Spinal cord (tissue), 10 donors: ENCODE measurements around the gene TSTD2. TPM values are rescaled to one million over a fixed set of nuclear protein-coding genes. Genes with fewer than 3 reads are reported as not detected.
A peak's percentile ranks its signal among the peaks of the same experiment; 100 is the strongest.

Experiments used
- DNase-seq, 6 donors: peaks; one replicate each; pipeline versions ENCODE4 v3.0.0 to v3.0.0-alpha.2; 2013 to 2015; ENCODE audit warnings: low spot score in 6 of 6, low read depth in 4 of 6
- H3K27ac ChIP-seq: one replicate; pipeline ENCODE4 v1.5.1; 2013; ENCODE audit warnings: low read depth, low read length, control low read depth
- H3K27me3 ChIP-seq: one replicate; pipeline ENCODE4 v1.6.1; 2013; ENCODE audit warnings: low read length; ENCODE audit not compliant: control insufficient read depth, insufficient read depth
- H3K36me3 ChIP-seq: one replicate; pipeline ENCODE4 v1.6.1; 2013; ENCODE audit warnings: low read length; ENCODE audit not compliant: control insufficient read depth, insufficient read depth
- H3K4me1 ChIP-seq: one replicate; pipeline ENCODE4 v1.6.1; 2013; ENCODE audit warnings: low read length; ENCODE audit not compliant: control insufficient read depth, insufficient read depth
- H3K4me3 ChIP-seq: one replicate; pipeline ENCODE4 v1.5.1; 2013; ENCODE audit warnings: low read depth, low read length, control low read depth
- H3K9me3 ChIP-seq: one replicate; pipeline ENCODE4 v1.6.1; 2013; ENCODE audit warnings: low read length; ENCODE audit not compliant: control insufficient read depth, insufficient read depth
- WGBS: methylation state at CpG from one replicate; pipeline ENCODE4 v1.1.5; 2013; ENCODE audit warnings: missing lambda C conversion rate; ENCODE audit not compliant: insufficient coverage; 5-methylcytosine and 5-hydroxymethylcytosine counted together
- polyA plus RNA-seq, 2 donors: library from polyadenylated mRNA; unstranded; fragments of 120-200 nt; gene quantifications; one replicate each; pipeline ENCODE4 v1.2.1, GENCODE V29; 2013; ENCODE audit not compliant: insufficient read length in 2 of 2
- total RNA-seq, 2 donors: library from RNA; depleted of rRNA in 1 of 2; stranded (reverse); fragments of 120-200 nt in 1 of 2; fragments of >200 nt in 1 of 2; gene quantifications; one replicate each; pipeline versions ENCODE4 v1.2.3 to v1.2.4, GENCODE V29; 2013 to 2014
- donor health status: healthy.

The TSTD2 gene
- total and polyA plus RNA-seq, 4 donors, result 24.5 to 32.3 (median 29.7) TPM

DNA sequence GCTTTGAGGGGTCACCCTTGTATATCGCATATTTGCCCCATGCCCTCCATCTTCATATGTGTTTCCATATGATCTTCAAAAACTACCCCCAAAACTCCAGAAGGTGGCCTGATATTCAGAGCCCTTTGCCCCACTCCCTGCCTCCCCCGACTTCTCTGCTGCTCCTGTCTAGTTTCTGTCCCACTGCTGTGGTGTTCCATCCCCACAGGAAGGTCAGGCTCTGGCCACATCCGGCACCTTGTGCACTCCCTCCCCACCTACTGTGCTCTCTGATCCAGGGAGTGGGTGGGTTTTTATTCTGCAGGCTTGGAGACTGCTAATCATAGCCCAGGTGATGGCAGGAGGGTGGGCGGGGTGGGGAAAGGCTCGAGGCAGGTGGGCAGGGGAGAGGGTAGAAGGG, 79.3 kb downstream of the TSTD2 start:
- H3K9me3 ChIP-seq, result no peaks in the 10 kb centered on the region
- peaks cover 8% of the 10 kb centered on the region for H3K4me1 ChIP-seq
- no peak for DNase-seq
- H3K27me3 ChIP-seq, result no peaks in the 10 kb centered on the region
- H3K27ac ChIP-seq, result no peak overlapping the region
- peaks cover 3% of the 10 kb centered on the region for H3K36me3 ChIP-seq
- WGBS, result 79% methylated on average over 3 of the region's 5 CpGs
- no peak overlapping the region for H3K4me3 ChIP-seq

DNA sequence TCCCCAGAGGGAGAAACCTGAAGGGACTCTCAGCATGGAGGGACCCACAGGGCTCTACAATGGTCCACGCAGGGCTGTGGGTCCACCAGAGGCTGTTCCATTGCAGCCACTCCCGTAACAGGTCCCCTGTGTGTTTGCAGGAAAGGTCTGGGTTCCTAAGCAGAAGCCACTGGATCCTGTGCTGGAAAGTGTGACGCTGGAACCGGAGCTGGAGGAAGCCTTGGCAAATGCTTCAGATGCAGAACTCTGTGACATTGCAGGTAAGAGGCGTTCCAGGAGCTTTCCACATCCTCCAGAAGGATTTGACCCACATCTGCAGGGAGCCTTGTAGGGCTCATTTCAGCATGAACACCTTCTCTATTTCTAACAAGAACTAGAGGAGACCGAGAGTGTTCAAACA, 80.0 kb downstream of the TSTD2 start:
- WGBS, result 97% methylated on average over 6 of the region's 6 CpGs
- Histone ChIP-seq H3K9me3 (no peaks in the 10 kb centered on the region), H3K27ac (no peak overlapping the region), H3K4me1 (peaks cover 8% of the 10 kb centered on the region), H3K4me3 (no peak overlapping the region), H3K36me3 (peaks cover 3% of the 10 kb centered on the region), H3K27me3 (no peaks in the 10 kb centered on the region)
- DNase-seq, result no peak

DNA sequence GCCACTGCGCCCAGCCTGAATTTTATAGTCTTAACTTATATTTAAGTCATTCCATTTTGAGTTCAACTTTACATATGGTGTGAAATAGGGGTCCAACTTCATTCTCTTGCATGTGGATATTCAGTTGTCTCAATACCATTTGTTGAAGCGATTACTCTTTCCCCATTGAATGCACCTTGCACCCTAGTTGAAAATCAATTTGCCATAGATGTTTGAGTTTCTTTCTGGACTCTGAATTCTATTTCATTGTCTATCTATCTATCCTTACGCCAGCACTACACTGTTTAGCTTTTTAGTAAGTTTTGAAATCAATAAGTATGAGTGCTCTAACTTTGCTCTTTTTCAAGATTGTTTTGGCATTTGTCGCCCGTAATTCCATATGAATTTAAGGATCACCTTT, 81.9 kb downstream of the TSTD2 start:
- 80% methylated on average over 2 of the region's 5 CpGs for WGBS
- H3K27ac ChIP-seq, result no peak overlapping the region
- peaks cover 3% of the 10 kb centered on the region for H3K36me3 ChIP-seq
- H3K27me3 ChIP-seq, result no peaks in the 10 kb centered on the region
- no peak overlapping the region for H3K4me3 ChIP-seq
- H3K4me1 ChIP-seq, result no peaks in the 10 kb centered on the region
- no peaks in the 10 kb centered on the region for H3K9me3 ChIP-seq
- no peak for DNase-seq

DNA sequence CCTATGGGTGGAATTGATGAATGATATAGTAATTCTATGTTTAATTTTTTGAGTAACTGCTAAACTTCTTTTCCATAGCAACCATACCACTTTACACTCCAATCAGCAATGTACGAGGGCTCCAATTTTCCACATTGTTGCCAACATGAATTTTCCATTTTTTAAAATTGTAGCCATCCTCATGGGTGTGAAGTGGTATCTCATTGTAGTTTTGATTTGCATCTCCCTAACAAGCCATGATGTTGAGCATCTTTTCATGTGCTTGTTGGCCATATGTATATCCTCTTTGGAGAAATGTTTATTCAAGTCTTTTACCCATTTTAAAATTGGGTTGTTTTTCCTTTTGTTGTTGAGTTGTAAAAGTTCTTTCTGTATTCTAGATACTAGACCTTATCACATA, 82.8 kb downstream of the TSTD2 start:
- H3K36me3 ChIP-seq, result peaks cover 6% of the 10 kb centered on the region
- no CpG with 5 or more reads among the region's 1 CpG for WGBS
- H3K9me3 ChIP-seq, result no peaks in the 10 kb centered on the region
- no peak overlapping the region for H3K4me3 ChIP-seq
- no peak overlapping the region for H3K27ac ChIP-seq
- H3K27me3 ChIP-seq, result no peaks in the 10 kb centered on the region
- no peaks in the 10 kb centered on the region for H3K4me1 ChIP-seq
- peak in 1 of 6 donors; percentile 60 for DNase-seq

Other genes with a start within 250 kb of the TSTD2 start
- 10 to 100 TPM; 12.1 to 20.6 TPM for gene TDRD7, start 221.3 kb downstream of the TSTD2 start, total RNA-seq
- 10 to 100 TPM; 13.0 to 17.2 TPM for gene TDRD7, start 221.3 kb downstream of the TSTD2 start, polyA plus RNA-seq
- 10 to 100 TPM; 27.3 to 34.0 TPM for gene TMOD1, start 131.7 kb downstream of the TSTD2 start, total RNA-seq
- 100 to 1,000 TPM in 1 of 2 donors, 10 to 100 TPM in 1; 80.8 to 104 TPM for gene TMOD1, start 131.7 kb downstream of the TSTD2 start, polyA plus RNA-seq
- 10 to 100 TPM; 36.3 to 48.2 TPM for gene NCBP1, start 453 bp upstream of the TSTD2 start, total RNA-seq
- gene NCBP1, start 453 bp upstream of the TSTD2 start, polyA plus RNA-seq, result 10 to 100 TPM; 42.1 to 46.4 TPM
- gene XPA, start 64.0 kb upstream of the TSTD2 start, total RNA-seq, result 10 to 100 TPM; 19.2 to 28.8 TPM
- gene XPA, start 64.0 kb upstream of the TSTD2 start, polyA plus RNA-seq, result 10 to 100 TPM; 30.5 to 40.0 TPM
- not detected for gene FOXE1, start 219.9 kb upstream of the TSTD2 start, total RNA-seq
- gene FOXE1, start 219.9 kb upstream of the TSTD2 start, polyA plus RNA-seq, result not detected